ENCODE measurements around the gene RINL.

- TF ChIP-seq GABPA (IDR thresholded peaks at IDR 0.05; ENCODE audit: borderline replicate concordance, insufficient read depth, low read length) (no peak), CTCF (IDR thresholded peaks at IDR 0.05; ENCODE audit: control extremely low read depth in 1 of 3, insufficient read depth in 1 of 3, low read depth in 1 of 3, low read length in 3 of 3) (no peak), RNF2 (IDR thresholded peaks at IDR 0.05; ENCODE audit: borderline replicate concordance, low read depth, low read length, missing control alignments, poor library complexity, severe bottlenecking) (no peak), TAF1 (IDR thresholded peaks at IDR 0.05; ENCODE audit: low read depth, low read length) (no peak)
These were observed 12.6 kb upstream of the RINL start for GRCh38 chr19:38890686-38891085.

Measured in H1 (cell line).